Measurements from ENCODE around the gene TNS3.

The TNS3 gene

DNA sequence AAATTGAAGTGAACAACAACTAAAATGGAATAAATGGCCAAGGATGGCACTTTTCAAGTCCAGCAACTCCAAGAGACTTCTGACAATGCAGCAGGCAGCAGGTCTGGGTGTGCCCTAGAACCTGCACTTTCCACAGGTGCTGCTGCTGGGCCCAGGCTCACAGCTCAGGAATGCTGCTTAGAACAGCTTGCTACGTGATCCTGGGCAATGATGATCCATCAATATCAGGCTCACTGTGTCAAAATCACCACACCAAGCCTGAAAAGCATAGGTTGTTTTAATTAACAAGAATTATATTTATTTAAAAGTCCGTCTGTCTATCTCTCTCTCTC lies 148.4 kb downstream of the TNS3 start:
- Mint-ChIP-seq H3K9me3 (no peaks in the 10 kb centered on the region), H3K4me1 (no peaks in the 10 kb centered on the region), H3K4me3 (no peak overlapping the region), H3K27ac (no peak overlapping the region), H3K27me3 (no peaks in the 10 kb centered on the region)
- no peak for ATAC-seq
- DNase-seq: no peak

DNA sequence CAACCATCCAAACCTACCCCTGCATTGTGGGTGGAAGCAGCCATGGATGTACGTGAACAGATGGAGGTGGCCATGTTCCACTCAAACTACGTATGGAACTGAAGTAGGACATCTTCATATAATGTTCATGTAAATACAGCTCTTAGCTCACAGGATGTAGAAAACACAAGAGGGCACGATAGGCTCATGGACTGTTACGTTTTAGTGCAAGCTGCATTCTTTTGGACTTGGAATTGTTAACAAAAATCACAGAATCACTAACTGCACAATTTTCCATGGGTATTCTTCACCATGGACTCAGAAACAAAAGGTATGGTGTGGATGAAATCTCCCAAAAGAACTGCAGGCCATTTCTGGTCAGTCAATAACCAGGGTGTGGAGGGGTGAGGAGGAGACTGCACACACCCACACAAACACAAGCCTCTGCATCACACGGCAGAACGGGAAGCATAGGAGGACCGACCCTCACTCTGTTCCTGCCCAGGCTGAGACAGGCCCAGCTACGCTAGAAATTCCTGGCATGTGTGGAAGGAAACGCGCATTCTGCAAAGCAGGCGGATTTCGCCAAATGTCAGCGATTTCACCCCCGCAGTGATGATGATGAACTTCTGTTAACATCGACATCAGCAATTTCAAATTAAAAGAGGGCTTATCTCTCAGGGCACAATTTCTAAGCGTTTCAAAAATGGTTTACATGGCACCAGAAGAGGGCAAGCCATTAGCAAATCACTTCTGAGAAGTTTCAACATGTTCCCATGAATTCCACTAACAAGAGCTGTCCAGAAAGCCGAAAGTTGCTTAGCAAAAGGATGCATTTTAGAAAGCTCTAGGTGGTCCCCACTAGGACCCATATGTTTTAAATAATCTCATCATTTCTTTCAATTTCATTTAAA lies 149.0 kb downstream of the TNS3 start:
- no peak for ATAC-seq
- no peak for DNase-seq
- no peaks in the 10 kb centered on the region for H3K27me3 Mint-ChIP-seq
- no peak overlapping the region for H3K4me3 Mint-ChIP-seq
- H3K4me1 Mint-ChIP-seq: no peaks in the 10 kb centered on the region
- H3K27ac Mint-ChIP-seq: no peak overlapping the region
- no peaks in the 10 kb centered on the region for H3K9me3 Mint-ChIP-seq

DNA sequence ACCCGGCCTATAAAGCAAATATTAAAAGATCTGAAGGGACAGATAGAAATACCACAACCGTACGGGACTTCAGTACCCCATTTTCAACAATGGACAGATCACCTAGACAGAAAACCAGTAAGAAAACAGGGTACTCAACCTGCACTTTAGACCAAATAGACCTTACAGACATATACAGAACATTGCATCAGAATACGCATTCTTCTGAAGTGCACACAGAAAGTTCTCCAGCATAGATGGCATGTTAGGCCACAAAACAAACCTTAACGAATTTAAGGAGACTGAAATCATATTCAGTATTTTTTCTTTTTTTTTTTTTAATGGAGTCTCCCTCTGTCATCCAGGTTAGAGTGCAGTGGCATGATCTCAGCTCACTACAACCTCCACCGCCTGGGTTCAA lies 151.5 kb downstream of the TNS3 start:
- no peak for DNase-seq
- no peaks in the 10 kb centered on the region for H3K9me3 Mint-ChIP-seq

DNA sequence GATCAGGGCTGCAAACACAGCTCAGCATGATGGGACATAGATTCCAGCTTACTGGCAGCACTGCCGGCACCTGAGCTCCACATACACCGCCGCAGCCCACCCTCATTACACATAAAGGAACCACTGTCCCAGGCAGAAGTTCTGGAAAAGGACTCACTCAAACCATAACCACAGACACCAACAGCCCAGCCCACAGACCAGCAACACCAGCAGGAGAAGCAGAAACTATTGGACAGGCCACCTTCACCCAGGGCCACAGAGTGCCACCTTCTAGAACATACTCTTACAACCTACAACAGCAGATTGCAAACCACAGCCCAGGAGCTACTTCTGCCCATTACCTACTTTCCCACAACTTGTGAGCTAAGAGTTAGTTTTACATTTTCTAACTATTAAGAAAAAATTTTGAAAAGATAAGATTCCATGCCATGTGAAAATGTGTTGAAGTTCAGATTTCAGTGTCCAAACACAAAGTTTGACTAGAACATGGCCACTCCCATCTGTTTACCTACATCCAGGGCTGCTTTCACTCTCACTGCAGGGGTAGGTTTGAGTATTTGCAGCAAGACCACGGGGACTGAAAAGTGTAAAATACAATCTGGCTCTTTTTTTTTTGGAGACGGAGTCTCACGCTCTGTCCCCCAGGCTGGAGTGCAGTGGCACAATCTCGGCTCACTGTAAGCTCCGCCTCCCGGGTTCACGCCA lies 153.0 kb downstream of the TNS3 start:
- Mint-ChIP-seq H3K27ac (no peak overlapping the region), H3K4me1 (no peaks in the 10 kb centered on the region), H3K4me3 (no peak overlapping the region), H3K9me3 (no peaks in the 10 kb centered on the region), H3K27me3 (no peaks in the 10 kb centered on the region)
- ATAC-seq (no peak), DNase-seq (no peak)

More for the DNA sequence above, 151.5 kb downstream of the TNS3 start:
- Mint-ChIP-seq H3K4me3 (no peak overlapping the region), H3K27me3 (no peaks in the 10 kb centered on the region), H3K27ac (no peak overlapping the region), H3K4me1 (no peaks in the 10 kb centered on the region)
- ATAC-seq: no peak

DNA sequence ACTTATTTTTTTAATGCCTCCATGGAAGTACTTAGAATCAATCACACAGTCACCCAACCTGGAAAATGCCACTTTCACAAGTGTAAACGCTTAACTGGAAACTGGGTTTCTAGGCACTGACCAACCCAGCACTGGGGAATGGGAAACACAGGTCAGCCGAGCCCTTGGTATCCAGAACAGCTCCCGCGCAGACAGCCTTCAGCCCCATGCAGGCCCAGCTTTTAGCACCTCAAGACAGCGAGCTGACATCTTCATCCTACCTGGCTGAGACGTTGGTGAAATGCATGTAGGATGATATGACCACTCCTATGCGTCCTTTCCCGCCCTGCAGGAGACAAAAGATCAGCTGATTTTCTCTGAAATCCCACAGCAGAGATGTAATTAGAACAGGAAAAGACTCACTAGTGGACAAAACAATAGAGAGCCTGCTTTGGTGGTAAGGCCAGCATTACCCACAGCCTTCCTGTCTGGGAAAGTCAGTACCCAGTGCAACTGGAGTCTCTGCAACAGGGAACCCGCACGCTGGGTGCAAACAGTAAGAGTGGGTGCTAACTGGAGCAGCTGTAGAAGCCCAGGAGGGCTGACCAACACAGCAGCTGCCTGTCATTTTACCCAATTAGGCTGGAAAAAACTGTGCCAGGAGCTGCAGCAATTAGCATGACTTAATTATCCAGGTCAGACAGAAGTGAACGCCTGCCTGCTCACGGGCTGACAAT lies 153.7 kb downstream of the TNS3 start:
- H3K4me3 Mint-ChIP-seq: no peak overlapping the region
- no peak overlapping the region for H3K27ac Mint-ChIP-seq
- DNase-seq (no peak), ATAC-seq (no peak)
- H3K4me1 Mint-ChIP-seq: no peaks in the 10 kb centered on the region
- no peaks in the 10 kb centered on the region for H3K9me3 Mint-ChIP-seq
- H3K27me3 Mint-ChIP-seq: no peaks in the 10 kb centered on the region

DNA sequence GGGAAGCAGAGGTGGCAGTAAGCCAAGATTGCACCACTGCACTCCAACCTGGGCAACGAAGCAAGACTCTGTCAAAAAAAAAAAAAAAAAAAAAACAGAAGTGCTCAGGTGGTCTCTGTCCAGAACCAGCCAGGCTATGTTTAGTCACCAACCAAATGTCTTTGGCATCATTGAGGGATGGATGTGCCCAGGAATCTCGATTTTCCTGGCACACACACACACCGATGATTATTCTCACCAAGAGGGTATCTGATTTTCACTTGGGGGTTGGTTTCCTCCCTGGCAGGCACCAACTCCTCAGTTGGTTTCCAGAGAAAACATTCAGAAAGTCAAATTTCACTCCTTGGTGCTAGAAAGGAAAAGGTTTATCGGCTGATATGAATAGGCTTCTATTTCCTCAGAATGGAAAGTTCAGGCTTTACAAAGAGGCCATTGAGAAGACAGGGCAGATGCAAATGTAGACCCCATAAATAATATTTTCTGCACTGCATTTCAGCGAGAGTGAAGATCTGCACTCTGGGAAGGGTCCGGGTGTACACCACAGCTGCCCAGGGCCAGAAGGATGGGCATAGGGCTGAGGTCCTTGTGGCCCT lies 154.8 kb downstream of the TNS3 start:
- no peaks in the 10 kb centered on the region for H3K9me3 Mint-ChIP-seq

DNA sequence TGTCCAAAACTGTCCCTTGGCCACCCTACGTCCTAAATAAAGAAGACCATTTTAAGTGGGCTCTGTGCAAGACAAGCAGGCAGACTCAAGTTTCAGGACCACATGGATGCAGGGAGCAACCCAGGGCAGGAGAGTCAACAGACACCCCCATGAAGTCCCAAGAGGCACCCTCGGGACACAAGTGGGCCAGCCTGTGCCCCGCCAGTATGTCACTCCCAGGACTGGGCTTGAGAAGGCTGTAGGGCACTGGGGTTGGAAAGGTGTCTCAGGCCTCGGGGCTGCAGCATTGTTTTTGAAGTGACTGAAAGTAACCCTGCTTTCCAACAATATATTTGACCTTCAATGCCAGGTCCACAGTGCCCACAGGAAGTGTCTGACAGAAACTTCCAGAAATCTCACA lies 157.4 kb downstream of the TNS3 start:
- no peaks in the 10 kb centered on the region for H3K27me3 Mint-ChIP-seq
- no peak for ATAC-seq
- no peak overlapping the region for H3K4me3 Mint-ChIP-seq
- DNase-seq: no peak
- H3K9me3 Mint-ChIP-seq: peaks cover 0 to 14% of the 10 kb centered on the region in 2 donors
- no peaks in the 10 kb centered on the region for H3K4me1 Mint-ChIP-seq
- H3K27ac Mint-ChIP-seq: no peak overlapping the region

More for the DNA sequence above, 154.8 kb downstream of the TNS3 start:
- Mint-ChIP-seq H3K27me3 (no peaks in the 10 kb centered on the region), H3K4me1 (no peaks in the 10 kb centered on the region), H3K4me3 (no peak overlapping the region), H3K27ac (no peak overlapping the region)
- DNase-seq: no peak
- no peak for ATAC-seq

DNA sequence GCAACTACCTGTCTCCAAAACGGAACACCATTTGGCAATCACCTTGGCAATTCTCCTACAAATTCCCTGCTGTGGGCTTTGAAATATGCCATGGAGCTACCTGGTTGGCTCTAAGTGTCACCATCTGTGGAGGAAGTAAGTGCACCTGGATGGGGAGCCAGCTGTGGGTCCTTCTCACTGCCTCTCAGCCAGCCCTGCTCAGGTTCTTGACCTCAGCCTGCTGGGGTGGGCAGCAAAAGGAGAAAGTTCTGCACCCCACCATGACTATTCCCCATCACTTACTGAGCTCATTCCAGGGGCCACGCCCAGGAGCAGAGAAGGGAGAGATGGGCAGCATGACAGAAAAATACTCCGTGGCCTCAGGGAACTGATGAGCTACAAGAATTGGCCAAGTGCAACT lies 158.7 kb downstream of the TNS3 start:
- Mint-ChIP-seq H3K4me1 (no peaks in the 10 kb centered on the region), H3K4me3 (no peak overlapping the region), H3K9me3 (peaks cover 0 to 19% of the 10 kb centered on the region in 2 donors), H3K27me3 (peaks cover 8% of the 10 kb centered on the region), H3K27ac (no peak overlapping the region)
- DNase-seq (no peak), ATAC-seq (no peak)

DNA sequence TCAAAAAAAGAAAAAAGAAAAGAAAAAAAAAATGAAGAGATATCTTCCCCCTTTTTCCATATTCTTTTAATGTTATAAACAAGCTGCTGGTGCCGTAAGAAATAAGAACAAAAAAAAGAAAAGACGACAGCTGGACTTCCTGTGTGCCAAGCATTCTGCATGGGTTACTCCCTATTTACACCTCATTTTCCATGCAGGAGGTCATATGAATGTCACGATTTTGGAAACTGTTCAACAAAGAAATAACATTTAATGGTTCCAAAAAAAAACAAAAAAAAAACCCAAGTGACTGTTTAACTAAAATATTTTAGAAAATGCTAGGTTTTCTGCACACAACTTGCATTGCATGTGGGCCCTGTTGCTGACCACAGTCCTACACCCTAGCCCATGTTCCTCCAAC lies 159.3 kb downstream of the TNS3 start:
- ATAC-seq: no peak
- Mint-ChIP-seq H3K27me3 (peaks cover 8% of the 10 kb centered on the region), H3K4me1 (no peaks in the 10 kb centered on the region), H3K9me3 (peaks cover 0 to 19% of the 10 kb centered on the region in 2 donors), H3K27ac (no peak overlapping the region), H3K4me3 (no peak overlapping the region)
- DNase-seq: no peak

DNA sequence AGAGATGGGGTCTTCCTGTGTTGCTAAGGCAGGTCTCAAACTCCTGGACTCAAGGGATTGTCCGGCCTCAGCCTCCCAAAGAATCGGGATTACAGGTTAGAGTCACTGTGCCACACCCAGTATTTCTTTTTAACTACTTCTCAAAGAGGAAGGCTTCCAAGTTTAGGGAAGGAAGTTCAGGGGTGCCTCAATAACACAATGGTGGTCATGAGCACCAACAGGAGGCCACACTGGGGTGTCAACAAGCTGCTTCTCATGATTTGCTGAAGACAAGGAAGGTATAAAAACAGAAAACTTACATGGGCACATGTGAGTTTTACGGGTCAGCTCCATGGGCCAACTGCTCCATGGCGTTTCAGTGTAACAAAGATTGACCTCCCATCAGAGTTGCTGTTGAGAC lies 160.5 kb downstream of the TNS3 start:
- no peaks in the 10 kb centered on the region for H3K4me1 Mint-ChIP-seq
- peaks cover 0 to 19% of the 10 kb centered on the region in 2 donors for H3K9me3 Mint-ChIP-seq
- DNase-seq: no peak
- no peak overlapping the region for H3K27ac Mint-ChIP-seq
- ATAC-seq: no peak
- H3K27me3 Mint-ChIP-seq: peaks cover 8% of the 10 kb centered on the region
- H3K4me3 Mint-ChIP-seq: no peak overlapping the region

DNA sequence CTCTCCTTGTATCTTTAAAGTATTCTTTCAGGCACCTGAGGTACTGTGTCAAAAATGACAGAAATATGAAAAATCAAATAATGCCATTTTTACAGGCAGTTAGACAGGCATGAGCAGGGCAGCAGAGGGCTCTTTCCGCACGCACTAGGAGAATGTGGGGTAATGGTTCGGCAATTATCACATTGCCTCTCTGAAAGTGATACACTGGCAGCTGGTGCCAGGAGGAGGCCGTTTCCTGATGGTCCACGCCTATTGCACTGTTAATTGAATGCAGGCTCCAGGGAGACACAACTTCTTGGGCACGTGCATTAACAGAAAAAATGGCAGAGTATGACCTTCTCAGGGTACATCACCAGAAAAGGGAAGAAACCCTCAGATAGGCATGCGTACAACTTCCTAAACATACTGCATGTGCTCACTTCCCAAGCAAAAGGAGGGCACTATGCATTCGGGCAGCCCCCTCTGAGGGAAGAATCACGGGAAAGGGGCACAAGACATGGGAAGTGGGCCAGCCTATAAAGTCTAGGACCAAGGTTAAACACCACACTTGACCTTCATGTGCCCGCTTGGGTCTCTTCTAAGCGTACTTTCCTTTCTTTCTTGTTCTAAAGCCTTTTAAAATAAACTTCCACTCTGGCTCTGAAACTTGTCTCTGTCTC lies 161.7 kb downstream of the TNS3 start:
- H3K27ac Mint-ChIP-seq: no peak overlapping the region
- H3K9me3 Mint-ChIP-seq: peaks cover 0 to 19% of the 10 kb centered on the region in 2 donors
- no peak for DNase-seq
- no peak overlapping the region for H3K4me3 Mint-ChIP-seq
- H3K27me3 Mint-ChIP-seq: peaks cover 8% of the 10 kb centered on the region
- ATAC-seq: no peak
- H3K4me1 Mint-ChIP-seq: no peaks in the 10 kb centered on the region

DNA sequence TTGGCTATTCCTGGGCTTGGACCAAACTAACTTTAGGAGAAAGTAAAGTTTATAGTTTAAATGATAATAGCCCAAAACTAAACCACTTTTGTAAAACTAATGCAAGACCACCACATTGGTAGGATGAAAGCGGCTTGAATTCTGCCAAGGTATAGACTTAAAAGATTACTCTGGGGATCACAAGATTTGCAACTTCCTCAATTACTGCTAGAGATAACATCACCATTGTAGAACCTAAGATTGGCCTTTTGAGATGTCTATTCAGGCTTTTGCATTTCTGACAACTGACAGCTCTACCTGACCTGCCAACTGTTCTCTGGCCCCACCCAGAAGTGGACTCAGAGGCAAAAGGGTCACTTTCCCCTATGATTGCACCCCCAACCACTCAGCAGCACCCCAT lies 162.4 kb downstream of the TNS3 start:
- peaks cover 0 to 19% of the 10 kb centered on the region in 2 donors for H3K9me3 Mint-ChIP-seq
- peaks cover 8% of the 10 kb centered on the region for H3K27me3 Mint-ChIP-seq
- DNase-seq: no peak
- H3K27ac Mint-ChIP-seq: peak overlapping the region in 1 of 2 donors; percentile 71
- H3K4me3 Mint-ChIP-seq: no peak overlapping the region
- ATAC-seq: no peak
- no peaks in the 10 kb centered on the region for H3K4me1 Mint-ChIP-seq

DNA sequence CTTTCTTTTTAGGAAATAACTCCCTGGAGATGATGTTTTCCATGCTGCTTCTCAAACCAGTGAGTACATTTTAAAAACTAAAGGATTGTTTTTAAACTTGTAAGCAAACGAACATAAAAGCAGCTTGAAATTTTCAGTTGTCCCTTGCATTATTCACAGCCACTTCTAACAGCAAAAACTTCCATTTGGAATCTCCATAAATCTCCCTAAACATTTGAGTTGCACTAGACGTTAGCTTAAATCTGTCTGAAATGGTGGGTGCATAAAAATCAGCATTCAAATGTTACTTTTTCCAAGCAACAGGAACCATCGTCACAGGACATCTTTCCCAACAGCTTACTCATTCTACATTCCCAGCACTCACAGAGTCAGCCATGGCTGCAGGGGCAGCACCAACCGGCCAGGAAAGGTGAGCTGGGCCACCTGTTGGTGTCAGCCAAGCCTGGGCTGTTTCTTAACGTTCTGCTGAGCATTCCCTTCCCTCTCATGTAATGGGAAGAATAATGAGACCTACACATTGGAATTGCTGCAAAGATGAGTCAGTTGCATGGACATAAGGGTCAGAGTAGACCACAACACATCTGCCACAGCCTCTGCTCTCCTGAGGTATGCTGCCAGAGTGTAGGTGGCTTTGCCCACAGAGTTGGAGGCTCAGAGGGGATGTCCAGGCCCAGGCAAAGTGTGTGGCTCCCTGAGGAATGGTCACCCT lies 163.2 kb downstream of the TNS3 start:
- Mint-ChIP-seq H3K27me3 (peaks cover 8% of the 10 kb centered on the region), H3K27ac (no peak overlapping the region), H3K4me3 (no peak overlapping the region), H3K4me1 (no peaks in the 10 kb centered on the region), H3K9me3 (peaks cover 0 to 19% of the 10 kb centered on the region in 2 donors)
- no peak for ATAC-seq
- DNase-seq: no peak

DNA sequence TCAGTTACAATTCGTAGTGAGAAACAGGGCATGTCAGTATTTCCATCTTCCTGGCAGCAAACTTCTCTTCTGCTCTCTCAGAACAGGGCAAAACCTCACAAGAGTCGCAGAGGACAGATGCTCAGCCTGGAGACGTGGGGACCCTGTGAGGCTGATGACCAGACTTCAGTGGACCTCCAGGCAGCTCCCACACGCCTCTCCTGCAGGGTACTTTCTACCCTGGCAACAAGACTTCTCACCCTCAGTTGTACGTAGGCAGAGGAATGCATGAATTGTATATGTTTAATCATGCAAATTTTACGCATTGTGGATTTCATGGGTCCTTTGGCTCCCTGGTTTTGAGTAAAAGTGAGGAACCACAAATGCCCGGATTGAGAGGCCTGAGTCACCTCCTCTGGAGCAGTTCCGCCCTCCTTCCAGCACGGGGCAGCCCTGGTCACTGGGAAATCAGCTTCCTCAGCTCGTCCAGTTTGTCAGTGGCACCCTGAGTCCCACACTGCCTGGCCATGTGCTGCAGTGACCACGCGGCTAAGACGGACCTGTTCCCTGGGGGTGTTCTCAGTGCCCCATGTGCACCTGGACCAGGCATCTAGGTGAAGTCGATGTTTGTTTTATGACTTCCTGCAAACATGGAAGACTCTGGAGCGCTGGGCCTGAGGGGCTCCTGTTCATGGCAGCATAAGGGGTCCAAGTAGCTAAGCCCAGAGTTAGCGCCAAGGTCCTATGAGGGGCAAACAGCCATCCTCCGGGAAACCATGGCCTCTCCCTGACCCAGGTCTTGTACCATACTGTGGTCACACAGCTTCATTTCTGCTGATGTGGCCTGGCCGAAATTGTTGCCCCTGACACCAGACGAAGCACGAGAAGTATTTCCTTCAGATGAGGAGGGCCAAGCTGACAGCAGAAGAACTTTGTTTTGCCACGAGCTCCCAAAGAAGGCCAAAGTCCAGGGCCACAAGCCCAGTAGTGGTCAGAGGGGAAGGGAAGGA lies 165.1 kb downstream of the TNS3 start:
- no peak overlapping the region for H3K4me3 Mint-ChIP-seq
- no peaks in the 10 kb centered on the region for H3K4me1 Mint-ChIP-seq
- H3K27me3 Mint-ChIP-seq: peaks cover 8% of the 10 kb centered on the region
- H3K9me3 Mint-ChIP-seq: peaks cover 0 to 19% of the 10 kb centered on the region in 2 donors
- DNase-seq (no peak), ATAC-seq (no peak)
- no peak overlapping the region for H3K27ac Mint-ChIP-seq

Measured in stimulated activated naive CD8-positive, alpha-beta T cell treated with anti-CD3 and anti-CD28 coated beads, Interleukin-15, amount 100 ng/mL, for 72 hours (primary cell).